ENCODE data around the gene AMBRA1.

AMBRA1 gene

GRCh38 chr11:46490666-46491065 lies 103.2 kb downstream of the AMBRA1 start:
- ATAC-seq (ENCODE audit: low read depth) = peak; percentile 45; the same call in 1 of the 3 replicates
- Histone ChIP-seq H3K4me1 (ENCODE audit: insufficient read depth, poor library complexity, severe bottlenecking) (no peaks in the 10 kb centered on the region), H3K36me3 (ENCODE audit: low read depth) (peaks cover 26% of the 10 kb centered on the region), H3K27me3 (ENCODE audit: insufficient read depth, poor library complexity, severe bottlenecking) (no peaks in the 10 kb centered on the region), H3K4me3 (ENCODE audit: severe bottlenecking) (no peak overlapping the region), H3K27ac (ENCODE audit: poor library complexity, severe bottlenecking) (no peak overlapping the region), H3K9me3 (ENCODE audit: severe bottlenecking) (no peaks in the 10 kb centered on the region)
- no peak for DNase-seq (ENCODE audit: low spot score)
- TF ChIP-seq, protein P1, sequence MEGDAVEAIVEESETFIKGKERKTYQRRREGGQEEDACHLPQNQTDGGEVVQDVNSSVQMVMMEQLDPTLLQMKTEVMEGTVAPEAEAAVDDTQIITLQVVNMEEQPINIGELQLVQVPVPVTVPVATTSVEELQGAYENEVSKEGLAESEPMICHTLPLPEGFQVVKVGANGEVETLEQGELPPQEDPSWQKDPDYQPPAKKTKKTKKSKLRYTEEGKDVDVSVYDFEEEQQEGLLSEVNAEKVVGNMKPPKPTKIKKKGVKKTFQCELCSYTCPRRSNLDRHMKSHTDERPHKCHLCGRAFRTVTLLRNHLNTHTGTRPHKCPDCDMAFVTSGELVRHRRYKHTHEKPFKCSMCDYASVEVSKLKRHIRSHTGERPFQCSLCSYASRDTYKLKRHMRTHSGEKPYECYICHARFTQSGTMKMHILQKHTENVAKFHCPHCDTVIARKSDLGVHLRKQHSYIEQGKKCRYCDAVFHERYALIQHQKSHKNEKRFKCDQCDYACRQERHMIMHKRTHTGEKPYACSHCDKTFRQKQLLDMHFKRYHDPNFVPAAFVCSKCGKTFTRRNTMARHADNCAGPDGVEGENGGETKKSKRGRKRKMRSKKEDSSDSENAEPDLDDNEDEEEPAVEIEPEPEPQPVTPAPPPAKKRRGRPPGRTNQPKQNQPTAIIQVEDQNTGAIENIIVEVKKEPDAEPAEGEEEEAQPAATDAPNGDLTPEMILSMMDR (IDR thresholded peaks at IDR 0.05; ENCODE audit: poor library complexity, severe bottlenecking) = no peak

DNA sequence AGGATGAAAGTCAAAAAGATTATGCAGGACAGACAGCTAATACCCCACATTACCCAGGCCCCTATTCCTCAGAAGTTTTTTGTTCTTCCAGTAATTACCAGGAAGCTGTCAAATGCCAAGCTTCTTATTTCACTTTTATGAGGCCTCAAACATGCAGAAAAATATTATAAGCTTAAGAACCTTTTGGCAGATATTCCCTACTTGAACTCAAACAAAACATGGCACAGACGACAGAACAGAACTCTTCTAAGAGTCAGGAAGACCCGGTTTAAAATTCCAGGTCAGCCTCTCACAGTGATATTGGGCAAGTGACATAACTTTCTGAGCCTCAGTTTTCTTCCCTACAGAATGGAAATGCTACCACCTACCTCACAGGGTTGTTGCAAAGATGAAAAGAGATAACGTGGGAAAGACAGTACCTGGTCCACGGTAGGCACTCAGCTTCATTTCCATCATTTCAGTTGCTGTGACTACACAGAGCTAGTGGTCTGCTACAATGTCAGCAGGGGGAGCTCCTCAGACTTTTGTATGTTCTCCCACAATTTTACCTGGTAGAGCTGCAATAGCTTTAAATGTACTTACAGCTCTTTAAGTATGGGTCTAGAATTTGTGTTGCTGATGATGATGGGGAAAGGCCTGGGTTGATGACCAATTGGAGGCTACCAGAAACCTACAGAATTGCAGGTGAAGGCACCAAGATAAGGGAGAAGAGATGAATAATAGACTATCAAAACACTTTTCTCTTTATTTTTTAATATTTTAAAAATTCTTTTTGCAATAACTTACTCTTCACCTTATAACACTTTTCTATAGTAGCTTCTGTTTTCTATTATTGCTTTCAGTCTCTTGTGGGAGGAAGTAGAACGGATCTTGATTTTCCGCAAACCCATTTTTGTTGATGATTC lies 103.9 kb downstream of the AMBRA1 start:
- TF ChIP-seq, protein P1 (IDR thresholded peaks at IDR 0.05; ENCODE audit: poor library complexity, severe bottlenecking) = peak; percentile 75
- peak; percentile 85 for ATAC-seq (ENCODE audit: low read depth)
- no peak for DNase-seq (ENCODE audit: low spot score)
- Histone ChIP-seq H3K36me3 (ENCODE audit: low read depth) (peaks cover 26% of the 10 kb centered on the region), H3K4me1 (ENCODE audit: insufficient read depth, poor library complexity, severe bottlenecking) (no peaks in the 10 kb centered on the region), H3K27ac (ENCODE audit: poor library complexity, severe bottlenecking) (no peak overlapping the region), H3K4me3 (ENCODE audit: severe bottlenecking) (no peak overlapping the region), H3K27me3 (ENCODE audit: insufficient read depth, poor library complexity, severe bottlenecking) (no peaks in the 10 kb centered on the region), H3K9me3 (ENCODE audit: severe bottlenecking) (no peaks in the 10 kb centered on the region)

DNA sequence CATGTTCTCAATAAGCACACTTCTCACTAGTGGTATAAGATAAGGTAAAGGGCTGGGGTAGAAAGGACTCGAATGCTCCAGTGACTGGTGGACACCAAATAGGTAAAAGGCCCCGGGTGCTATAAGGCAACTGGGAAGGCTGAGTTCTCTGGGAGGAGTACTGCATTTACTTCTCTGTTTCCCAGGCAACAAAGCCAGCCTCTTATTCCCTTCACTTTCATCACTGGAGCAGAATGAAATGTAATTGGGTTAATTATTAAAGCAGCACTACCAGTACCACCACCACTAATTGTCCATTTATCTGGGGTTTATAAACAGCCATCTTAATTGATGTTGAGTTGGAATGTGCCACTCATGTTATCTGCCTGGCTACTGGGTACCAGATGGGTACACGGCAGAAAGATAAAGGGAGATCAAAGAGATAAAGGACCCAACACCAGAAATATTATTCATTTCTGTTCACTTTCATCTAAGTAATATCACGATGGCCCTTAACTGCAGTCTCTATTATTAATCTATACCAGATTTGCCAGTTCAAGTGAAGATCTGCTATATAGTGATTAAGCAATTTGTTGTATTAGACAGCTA lies 107.9 kb downstream of the AMBRA1 start:
- TF ChIP-seq, protein P1 (IDR thresholded peaks at IDR 0.05; ENCODE audit: poor library complexity, severe bottlenecking) = no peak
- H3K27me3 ChIP-seq (ENCODE audit: insufficient read depth, poor library complexity, severe bottlenecking) = no peaks in the 10 kb centered on the region
- no peaks in the 10 kb centered on the region for H3K4me1 ChIP-seq (ENCODE audit: insufficient read depth, poor library complexity, severe bottlenecking)
- H3K4me3 ChIP-seq (ENCODE audit: severe bottlenecking) = no peak overlapping the region
- H3K9me3 ChIP-seq (ENCODE audit: severe bottlenecking) = no peaks in the 10 kb centered on the region
- peaks cover 5% of the 10 kb centered on the region; the same call in 1 of the 2 replicates for H3K36me3 ChIP-seq (ENCODE audit: low read depth)
- ATAC-seq (ENCODE audit: low read depth) (no peak), DNase-seq (ENCODE audit: low spot score) (no peak)
- H3K27ac ChIP-seq (ENCODE audit: poor library complexity, severe bottlenecking) = no peak overlapping the region

DNA sequence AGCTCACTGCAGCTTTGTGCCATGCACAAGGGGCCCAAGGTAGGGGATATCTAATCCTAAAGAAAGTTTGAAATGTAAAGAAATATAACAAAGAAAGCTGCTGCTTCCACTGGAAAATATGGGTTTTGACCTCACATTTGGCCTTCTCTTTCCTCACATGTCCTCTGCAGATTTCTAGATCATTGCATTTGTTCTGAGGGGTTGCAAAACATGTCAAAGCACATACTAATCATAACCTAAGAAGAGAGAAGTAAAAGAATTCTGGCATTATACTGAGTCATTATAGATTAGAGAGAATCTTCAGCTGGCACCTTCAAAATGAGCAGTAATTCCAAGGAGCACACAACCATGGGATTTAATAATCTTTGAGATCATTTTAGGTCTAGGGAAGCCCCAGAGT lies 109.7 kb downstream of the AMBRA1 start:
- TF ChIP-seq, protein P1 (IDR thresholded peaks at IDR 0.05; ENCODE audit: poor library complexity, severe bottlenecking) = no peak
- peaks cover 5% of the 10 kb centered on the region; the same call in 1 of the 2 replicates for H3K36me3 ChIP-seq (ENCODE audit: low read depth)
- no peaks in the 10 kb centered on the region for H3K4me1 ChIP-seq (ENCODE audit: insufficient read depth, poor library complexity, severe bottlenecking)
- no peaks in the 10 kb centered on the region for H3K27me3 ChIP-seq (ENCODE audit: insufficient read depth, poor library complexity, severe bottlenecking)
- H3K4me3 ChIP-seq (ENCODE audit: severe bottlenecking) = no peak overlapping the region
- DNase-seq (ENCODE audit: low spot score) = no peak
- no peaks in the 10 kb centered on the region for H3K9me3 ChIP-seq (ENCODE audit: severe bottlenecking)
- no peak overlapping the region for H3K27ac ChIP-seq (ENCODE audit: poor library complexity, severe bottlenecking)
- ATAC-seq (ENCODE audit: low read depth) = no peak
